Astrocyte (in vitro differentiated cells and primary cell): ENCODE measurements around the gene ABLIM2. TPM values are rescaled to one million over a fixed set of nuclear protein-coding genes. Genes with fewer than 3 reads are reported as not detected.

Source experiments
- DNase-seq: peaks from one replicate; pipeline ENCODE4 v3.0.0-alpha.2; 2010; ENCODE audit warnings: low read depth
- FAIRE-seq: peaks from 2 replicates; lab custom pipeline; 2011; peaks lifted over from hg19 to GRCh38; lab: Jason Lieb, UNC
- H2AFZ ChIP-seq: 2 replicates; pipeline ENCODE4 v1.6.0; 2012; ENCODE audit warnings: low read depth, low read length, inconsistent platforms
- H3K27ac ChIP-seq: 2 replicates; pipeline ENCODE4 v1.5.1; 2011; ENCODE audit warnings: low read depth, low read length, inconsistent platforms
- H3K27me3 ChIP-seq: 2 replicates; pipeline ENCODE4 v1.6.0; 2011; ENCODE audit warnings: low read length, inconsistent platforms; ENCODE audit not compliant: insufficient read depth
- H3K36me3 ChIP-seq: 2 replicates; pipeline ENCODE4 v1.5.1; 2011; ENCODE audit warnings: low read length, inconsistent platforms; ENCODE audit not compliant: insufficient read depth
- H3K4me1 ChIP-seq: 2 replicates; pipeline ENCODE4 v1.5.1; 2011; ENCODE audit warnings: low read length, inconsistent platforms; ENCODE audit not compliant: insufficient read depth
- H3K4me2 ChIP-seq: 2 replicates; pipeline ENCODE4 v1.6.0; 2012; ENCODE audit warnings: low read length, inconsistent platforms
- H3K4me3 ChIP-seq: 2 replicates; pipeline ENCODE4 v1.5.1; 2011; ENCODE audit warnings: low read depth, mild to moderate bottlenecking, low read length, inconsistent platforms; ENCODE audit not compliant: insufficient read depth
- H3K79me2 ChIP-seq: 2 replicates; pipeline ENCODE4 v1.6.0; 2012; ENCODE audit warnings: mild to moderate bottlenecking, low read length, inconsistent platforms; ENCODE audit not compliant: insufficient read depth
- H3K9ac ChIP-seq: 2 replicates; pipeline ENCODE4 v1.6.0; 2012; ENCODE audit warnings: mild to moderate bottlenecking, low read length, inconsistent platforms
- H3K9me3 ChIP-seq: 2 replicates; pipeline ENCODE4 v1.5.1; 2012; ENCODE audit warnings: low read depth, mild to moderate bottlenecking, low read length, inconsistent platforms; ENCODE audit not compliant: insufficient read depth
- H4K20me1 ChIP-seq: 2 replicates; pipeline ENCODE4 v1.6.0; 2012; ENCODE audit warnings: low read length, inconsistent platforms; ENCODE audit not compliant: insufficient read depth
- H3K27ac Mint-ChIP-seq: one replicate; pipeline ENCODE4 v1.8.0; 2021; ENCODE audit warnings: mild to moderate bottlenecking, mixed read lengths; ENCODE audit not compliant: unreplicated experiment
- H3K27me3 Mint-ChIP-seq: one replicate; pipeline ENCODE4 v1.8.0; 2021; ENCODE audit warnings: low read depth, mixed read lengths; ENCODE audit not compliant: unreplicated experiment
- H3K36me3 Mint-ChIP-seq: one replicate; pipeline ENCODE4 v1.8.0; 2021; ENCODE audit warnings: low read depth, mixed read lengths; ENCODE audit not compliant: unreplicated experiment
- H3K4me1 Mint-ChIP-seq: one replicate; pipeline ENCODE4 v1.8.0; 2021; ENCODE audit warnings: low read depth, mixed read lengths; ENCODE audit not compliant: unreplicated experiment
- H3K4me3 Mint-ChIP-seq: one replicate; pipeline ENCODE4 v1.8.0; 2021; ENCODE audit warnings: mild to moderate bottlenecking, moderate library complexity, mixed read lengths; ENCODE audit not compliant: unreplicated experiment
- H3K9me3 Mint-ChIP-seq: one replicate; pipeline ENCODE4 v1.8.0; 2021; ENCODE audit warnings: mild to moderate bottlenecking, mixed read lengths; ENCODE audit not compliant: unreplicated experiment
- CTCF ChIP-seq: IDR thresholded peaks from 2 replicates; pipeline ENCODE4 v1.5.1; 2011; ENCODE audit warnings: low read depth, mild to moderate bottlenecking, inconsistent platforms, low read length, moderate library complexity; ENCODE audit not compliant: insufficient read depth
- EZH2 ChIP-seq: IDR thresholded peaks from 2 replicates; pipeline ENCODE4 v1.6.1; 2012; ENCODE audit warnings: mild to moderate bottlenecking, low read length, inconsistent platforms; ENCODE audit not compliant: insufficient read depth
- total RNA-seq: library from RNA; stranded (reverse); gene quantifications from 2 replicates; pipeline ENCODE4 v1.2.1, GENCODE V29; 2021

ABLIM2 gene
- total RNA-seq, 1 donor from 2014 or later = 0.50 TPM

- Histone ChIP-seq H4K20me1 (no peaks in the 10 kb centered on the region), H3K4me3 (no peak overlapping the region), H3K27ac (no peak overlapping the region), H3K4me1 (peaks cover 7% of the 10 kb centered on the region), H3K4me2 (no peak overlapping the region), H3K36me3 (no peaks in the 10 kb centered on the region), H3K27me3 (peaks cover 65% of the 10 kb centered on the region), H3K9ac (no peak overlapping the region), H3K79me2 (no peaks in the 10 kb centered on the region), H3K9me3 (no peaks in the 10 kb centered on the region), H2AFZ (no peak overlapping the region)
- Mint-ChIP-seq H3K27ac (no peak overlapping the region), H3K36me3 (peaks cover 2% of the 10 kb centered on the region), H3K4me3 (no peak overlapping the region), H3K4me1 (peaks cover 3% of the 10 kb centered on the region), H3K9me3 (no peaks in the 10 kb centered on the region), H3K27me3 (peaks cover 82% of the 10 kb centered on the region)
- DNase-seq (no peak), FAIRE-seq (no peak)
- TF ChIP-seq EZH2 (no peak), CTCF (no peak)
These were observed 151.0 kb downstream of the ABLIM2 start for GRCh38 chr4:8007581-8007980.

- Histone ChIP-seq H3K36me3 (no peaks in the 10 kb centered on the region), H4K20me1 (no peaks in the 10 kb centered on the region), H3K9ac (no peak overlapping the region), H2AFZ (no peak overlapping the region), H3K4me1 (peaks cover 7% of the 10 kb centered on the region), H3K79me2 (no peaks in the 10 kb centered on the region), H3K27me3 (peaks cover 71% of the 10 kb centered on the region), H3K4me3 (no peak overlapping the region), H3K4me2 (no peak overlapping the region), H3K9me3 (no peaks in the 10 kb centered on the region), H3K27ac (no peak overlapping the region)
- Mint-ChIP-seq H3K27me3 (peaks cover 86% of the 10 kb centered on the region), H3K27ac (no peak overlapping the region), H3K4me1 (peaks cover 4% of the 10 kb centered on the region), H3K4me3 (no peak overlapping the region), H3K36me3 (peaks cover 2% of the 10 kb centered on the region), H3K9me3 (no peaks in the 10 kb centered on the region)
- no peak for DNase-seq
- no peak for FAIRE-seq
- TF ChIP-seq EZH2 (no peak), CTCF (no peak)
These were observed 152.1 kb downstream of the ABLIM2 start for GRCh38 chr4:8006471-8006870.

- Histone ChIP-seq H3K79me2 (no peaks in the 10 kb centered on the region), H3K27ac (no peak overlapping the region)
- H3K9me3 Mint-ChIP-seq = no peaks in the 10 kb centered on the region
These were observed 152.8 kb downstream of the ABLIM2 start for GRCh38 chr4:8005814-8006215.

More at GRCh38 chr4:8005814-8006215, 152.8 kb downstream of the ABLIM2 start:
- no peaks in the 10 kb centered on the region for H3K36me3 ChIP-seq
- no peak overlapping the region for H3K27ac Mint-ChIP-seq
- peaks cover 80% of the 10 kb centered on the region for H3K27me3 Mint-ChIP-seq
- no peaks in the 10 kb centered on the region for H3K9me3 ChIP-seq
- no peak overlapping the region for H3K4me3 Mint-ChIP-seq
- H4K20me1 ChIP-seq = no peaks in the 10 kb centered on the region
- peaks cover 4% of the 10 kb centered on the region for H3K4me1 Mint-ChIP-seq
- H3K4me1 ChIP-seq = peaks cover 6% of the 10 kb centered on the region
- no peak for TF ChIP-seq CTCF
- TF ChIP-seq EZH2 = no peak
- peaks cover 65% of the 10 kb centered on the region for H3K27me3 ChIP-seq
- no peak overlapping the region for H2AFZ ChIP-seq
- H3K4me3 ChIP-seq = no peak overlapping the region
- H3K4me2 ChIP-seq = no peak overlapping the region
- peaks cover 2% of the 10 kb centered on the region for H3K36me3 Mint-ChIP-seq
- FAIRE-seq = no peak
- no peak overlapping the region for H3K9ac ChIP-seq
- no peak for DNase-seq
